GM19238 (cell line): ENCODE data around the gene HBZ.
"Not testable (repeated sequence)": the region's sequence is repeated elsewhere in the genome, so short reads cannot be mapped to it uniquely, and the experiment has no call there.

Source experiments
- DNase-seq: peaks from one replicate; pipeline ENCODE4 v3.0.0; 2011; ENCODE audit warnings: low spot score; ENCODE audit not compliant: insufficient read length

The HBZ gene

GRCh38 chr16:133716-134115 is 18.7 kb upstream of the HBZ start:
- no peak for DNase-seq

- DNase-seq = peak; percentile 30
These were observed 14.4 kb upstream of the HBZ start for GRCh38 chr16:138049-138417.

DNA sequence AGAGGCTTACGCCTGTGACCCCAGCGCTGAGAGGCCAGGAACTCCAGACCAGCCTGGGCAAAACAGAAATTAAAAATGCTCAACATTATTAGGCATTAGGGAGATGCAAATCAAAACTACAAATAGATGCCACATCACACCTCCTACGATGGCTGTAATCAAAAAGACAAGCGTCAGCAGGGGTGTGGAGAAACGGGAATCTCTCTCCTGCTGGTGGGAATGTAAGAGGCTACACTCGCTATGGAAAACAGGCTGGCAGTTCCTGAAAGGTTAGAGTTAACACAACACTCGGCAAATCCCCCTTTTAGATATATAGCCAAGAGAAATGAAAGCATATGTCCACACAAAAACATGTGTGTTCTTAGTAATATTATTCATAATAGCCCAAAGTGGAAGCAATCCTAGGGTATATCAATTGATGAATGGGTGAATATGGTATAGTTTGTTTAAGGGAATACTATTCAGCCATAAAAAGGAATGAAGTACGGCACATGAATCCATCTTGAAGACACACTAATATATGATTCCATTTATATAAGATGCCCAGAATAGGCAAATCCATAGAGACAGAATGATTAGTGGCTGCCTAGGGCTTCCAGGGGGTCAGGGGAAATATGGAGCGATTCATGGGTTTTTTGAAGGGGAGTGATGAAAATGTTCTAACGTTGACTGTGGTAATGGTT is 12.1 kb upstream of the HBZ start:
- DNase-seq = no peak

DNA sequence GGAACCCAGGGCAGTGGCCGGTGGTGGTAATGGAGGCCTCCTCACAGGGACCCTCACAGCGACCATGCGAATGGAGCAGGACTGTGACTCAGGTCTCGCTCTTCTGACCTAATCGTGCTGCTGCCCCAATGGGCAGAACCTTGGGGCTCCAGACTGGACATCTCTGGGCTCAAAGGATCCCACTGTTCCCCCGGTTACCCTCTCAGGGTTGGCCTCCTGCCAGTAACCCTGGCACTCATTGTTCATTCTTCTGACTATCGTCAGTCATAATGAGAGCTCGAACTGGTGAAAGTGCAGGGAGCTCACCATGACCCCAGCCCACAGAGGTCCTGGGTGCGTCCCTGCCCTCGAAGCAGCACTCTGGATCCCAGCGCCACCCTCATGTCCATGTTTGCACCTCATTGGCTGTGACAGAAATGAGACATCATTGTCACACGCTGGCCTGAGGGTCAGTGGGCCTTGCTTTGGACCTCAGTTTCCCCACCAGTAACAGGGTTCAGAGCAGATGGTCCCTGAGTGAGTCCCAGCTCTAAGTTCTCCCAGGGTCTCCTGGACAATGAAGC is 10.0 kb upstream of the HBZ start:
- no peak for DNase-seq

- no peak for DNase-seq
These were observed 9.4 kb upstream of the HBZ start for GRCh38 chr16:143047-143446.

DNA sequence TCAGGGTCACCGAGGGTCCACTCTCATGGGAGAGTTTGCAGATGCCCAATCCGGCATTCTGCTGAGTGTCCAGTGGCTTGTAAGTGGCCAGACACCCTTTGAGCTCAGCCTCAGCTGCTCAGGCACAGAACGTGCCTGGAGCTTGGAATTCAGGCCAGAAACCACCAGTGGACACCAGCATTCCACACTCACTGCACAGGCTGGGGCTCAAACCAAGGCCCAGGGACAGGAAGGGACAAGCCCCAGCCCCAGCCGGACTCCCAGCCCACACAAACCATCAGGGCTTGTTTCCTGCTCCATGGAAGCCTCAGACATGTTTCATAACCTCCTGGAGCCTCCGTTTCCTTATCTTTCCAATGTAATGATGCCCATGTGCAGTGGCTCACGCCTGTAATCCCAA is 9.0 kb upstream of the HBZ start:
- no peak for DNase-seq

- no peak for DNase-seq
These were observed 7.6 kb upstream of the HBZ start for GRCh38 chr16:144797-145252.

GRCh38 chr16:146646-147045 is 5.8 kb upstream of the HBZ start:
- DNase-seq = no peak

DNA sequence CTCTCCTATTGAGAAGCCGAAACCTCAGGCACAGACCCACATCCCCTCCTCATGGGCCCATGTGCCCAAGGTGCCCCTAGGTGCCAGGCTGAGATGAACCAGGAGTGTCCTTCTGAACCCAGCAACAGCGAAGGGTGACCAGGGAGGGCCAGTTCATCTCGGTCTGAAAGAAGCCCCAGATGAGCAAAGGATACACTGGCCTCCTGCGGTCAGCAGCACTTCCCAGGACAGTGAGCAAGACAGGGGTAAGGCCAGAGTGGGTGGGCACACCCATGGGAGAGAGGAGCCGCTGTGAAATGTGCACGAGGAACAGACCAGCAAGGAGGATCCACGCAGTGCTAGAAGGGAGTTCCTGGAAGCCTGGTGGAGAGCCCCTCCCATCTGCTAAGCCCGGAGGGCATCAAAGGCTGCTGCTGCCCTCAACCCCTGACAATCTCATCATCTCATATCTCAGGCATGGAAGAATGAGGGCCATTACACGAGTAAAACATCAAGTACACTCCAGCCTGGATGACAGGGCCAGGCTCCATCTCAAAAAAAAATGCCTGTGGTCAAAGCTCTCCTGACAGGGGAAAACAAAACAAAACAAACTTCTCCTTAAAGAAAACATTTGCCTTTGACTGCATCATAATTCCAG is 3.3 kb upstream of the HBZ start:
- DNase-seq = no peak

- DNase-seq = not testable (repeated sequence)
These were observed 681 bp downstream of the HBZ start for GRCh38 chr16:153129-153521.

DNA sequence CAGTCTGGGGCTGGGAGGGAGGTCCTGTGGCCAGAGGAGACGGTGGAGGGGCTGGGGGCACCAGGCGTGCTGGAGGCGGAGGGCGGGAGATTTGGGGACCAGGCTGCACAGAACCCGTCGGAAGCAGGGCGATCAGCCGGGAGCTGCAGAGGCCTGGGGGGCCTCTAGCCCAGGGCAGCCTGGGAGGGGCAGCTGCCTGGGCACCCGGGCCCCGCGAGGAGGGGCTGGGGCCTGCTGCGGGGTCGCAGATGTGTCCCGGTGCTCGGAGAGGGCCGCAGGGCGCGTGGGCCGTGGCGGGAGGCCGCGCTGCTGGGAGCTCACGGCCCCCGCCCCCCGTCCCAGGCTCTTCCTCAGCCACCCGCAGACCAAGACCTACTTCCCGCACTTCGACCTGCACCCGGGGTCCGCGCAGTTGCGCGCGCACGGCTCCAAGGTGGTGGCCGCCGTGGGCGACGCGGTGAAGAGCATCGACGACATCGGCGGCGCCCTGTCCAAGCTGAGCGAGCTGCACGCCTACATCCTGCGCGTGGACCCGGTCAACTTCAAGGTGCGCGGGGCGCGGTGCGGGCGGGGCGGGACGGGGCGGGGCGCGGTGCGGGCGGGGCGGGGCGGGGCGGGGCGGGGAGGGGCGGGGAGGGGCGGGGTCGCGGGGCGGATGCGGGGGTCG is 1.2 kb downstream of the HBZ start:
- not testable (repeated sequence) for DNase-seq

DNA sequence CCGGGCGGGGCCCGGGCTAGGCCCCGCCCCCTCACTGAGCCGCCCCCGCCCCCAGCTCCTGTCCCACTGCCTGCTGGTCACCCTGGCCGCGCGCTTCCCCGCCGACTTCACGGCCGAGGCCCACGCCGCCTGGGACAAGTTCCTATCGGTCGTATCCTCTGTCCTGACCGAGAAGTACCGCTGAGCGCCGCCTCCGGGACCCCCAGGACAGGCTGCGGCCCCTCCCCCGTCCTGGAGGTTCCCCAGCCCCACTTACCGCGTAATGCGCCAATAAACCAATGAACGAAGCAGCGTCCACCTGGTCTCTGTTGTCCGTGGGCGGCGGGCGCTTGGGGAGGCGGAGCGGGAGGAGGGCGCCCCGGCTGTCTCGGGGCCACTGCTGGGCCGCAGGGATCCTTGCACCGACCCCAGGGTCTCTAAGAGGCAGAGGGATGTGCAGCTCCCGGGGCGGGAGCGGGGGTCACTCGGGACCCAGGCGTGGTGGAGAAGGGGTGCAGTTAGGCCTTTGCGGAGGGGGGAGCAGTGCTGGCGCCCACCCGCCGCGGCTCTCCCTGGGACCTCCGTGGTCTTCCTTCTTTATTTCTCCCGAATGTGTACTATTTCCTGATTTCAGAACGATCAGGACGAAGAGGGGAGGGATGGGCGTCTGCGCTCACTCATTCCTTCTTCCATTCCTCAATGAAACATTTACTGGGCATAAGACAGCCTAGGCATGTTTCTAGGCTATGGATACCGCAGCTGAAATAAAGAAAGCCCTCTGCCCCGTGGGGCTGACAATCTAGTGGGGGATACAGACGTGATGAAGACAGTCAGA is 2.0 kb downstream of the HBZ start:
- no peak for DNase-seq

GRCh38 chr16:155031-155398 is 2.6 kb downstream of the HBZ start:
- no peak for DNase-seq

DNA sequence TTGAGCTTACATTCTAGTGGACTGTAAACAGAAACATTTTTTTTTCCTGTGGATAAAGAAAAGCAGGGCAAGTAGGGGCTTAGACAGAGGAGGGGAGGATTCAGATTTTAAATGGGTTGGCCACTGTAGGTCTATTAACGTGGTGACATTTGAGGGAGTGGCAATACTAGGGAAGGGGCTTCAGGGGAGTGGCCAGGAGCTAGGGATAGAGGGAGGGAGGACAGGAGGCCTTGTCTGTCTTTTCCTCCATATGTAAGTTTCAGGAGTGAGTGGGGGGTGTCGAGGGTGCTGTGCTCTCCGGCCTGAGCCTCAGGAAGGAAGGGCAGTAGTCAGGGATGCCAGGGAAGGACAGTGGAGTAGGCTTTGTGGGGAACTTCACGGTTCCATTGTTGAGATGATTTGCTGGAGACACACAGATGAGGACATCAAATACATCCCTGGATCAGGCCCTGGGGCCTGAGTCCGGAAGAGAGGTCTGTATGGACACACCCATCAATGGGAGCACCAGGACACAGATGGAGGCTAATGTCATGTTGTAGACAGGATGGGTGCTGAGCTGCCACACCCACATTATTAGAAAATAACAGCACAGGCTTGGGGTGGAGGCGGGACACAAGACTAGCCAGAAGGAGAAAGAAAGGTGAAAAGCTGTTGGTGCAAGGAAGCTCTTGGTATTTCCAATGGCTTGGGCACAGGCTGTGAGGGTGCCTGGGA is 6.8 kb downstream of the HBZ start:
- no peak for DNase-seq

DNA sequence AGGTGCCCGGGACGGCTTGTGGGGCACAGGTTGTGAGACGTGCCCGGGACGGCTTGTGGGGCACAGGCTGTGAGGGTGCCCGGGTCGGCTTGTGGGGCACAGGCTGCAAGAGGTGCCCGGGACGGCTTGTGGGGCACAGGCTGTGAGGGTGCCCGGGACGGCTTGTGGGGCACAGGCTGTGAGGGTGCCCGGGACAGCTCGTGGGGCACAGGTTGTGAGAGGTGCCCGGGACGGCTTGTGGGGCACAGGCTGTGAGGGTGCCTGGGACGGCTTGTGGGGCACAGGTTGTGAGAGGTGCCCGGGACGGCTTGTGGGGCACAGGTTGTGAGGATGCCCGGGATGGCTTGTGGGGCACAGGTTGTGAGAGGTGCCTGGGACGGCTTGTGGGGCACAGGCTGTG is 7.8 kb downstream of the HBZ start:
- DNase-seq = not testable (repeated sequence)

GRCh38 chr16:160691-161190 is 8.3 kb downstream of the HBZ start:
- DNase-seq = no peak

GRCh38 chr16:162271-162991 is 10.0 kb downstream of the HBZ start:
- DNase-seq = no peak

DNA sequence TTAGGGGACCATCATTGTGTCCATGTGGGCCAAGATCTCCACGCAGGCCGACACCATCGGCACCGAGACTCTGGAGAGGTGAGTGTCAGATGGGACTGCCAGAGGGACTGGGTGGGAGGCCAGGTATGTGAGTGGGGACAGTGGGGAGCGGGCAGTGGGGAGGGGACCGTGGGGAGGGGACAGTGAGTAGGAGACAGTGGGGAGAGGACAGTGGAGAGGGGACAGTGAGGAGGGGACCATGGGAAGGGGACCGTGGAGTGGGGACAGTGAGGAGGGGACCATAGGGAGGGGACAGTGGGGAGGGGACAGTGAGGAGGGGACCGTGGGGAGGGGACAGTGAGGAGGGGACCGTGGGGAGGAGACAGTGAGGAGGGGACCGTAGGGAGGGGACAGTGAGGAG is 10.7 kb downstream of the HBZ start:
- DNase-seq = not testable (repeated sequence)

- DNase-seq = not testable (repeated sequence)
These were observed 11.3 kb downstream of the HBZ start for GRCh38 chr16:163696-164095.
